Stomach smooth muscle (tissue), 2 donors: Measurements from ENCODE around the gene TMPRSS3.

Source experiments
- H3K27ac ChIP-seq: one replicate; pipeline ENCODE4 v1.7.0; 2013; ENCODE audit warnings: mild to moderate bottlenecking, low read length, inconsistent platforms
- H3K27me3 ChIP-seq, 2 donors: one replicate each; pipeline ENCODE4 v1.7.0; 2013; ENCODE audit warnings: low read length in 2 of 2; ENCODE audit not compliant: insufficient read depth in 2 of 2, control insufficient read depth in 1 of 2
- H3K36me3 ChIP-seq, 2 donors: one replicate each; pipeline ENCODE4 v1.7.0; 2013; ENCODE audit warnings: low read length in 2 of 2; ENCODE audit not compliant: control insufficient read depth in 2 of 2, insufficient read depth in 2 of 2
- H3K4me1 ChIP-seq: one replicate; pipeline ENCODE4 v1.7.0; 2013; ENCODE audit warnings: low read length; ENCODE audit not compliant: control insufficient read depth, insufficient read depth
- H3K4me3 ChIP-seq, 2 donors: one replicate each; pipeline ENCODE4 v1.7.0; 2013; ENCODE audit warnings: low read length in 2 of 2
- H3K9ac ChIP-seq, 2 donors: one replicate each; pipeline ENCODE4 v1.7.0; 2013; ENCODE audit warnings: low read length in 2 of 2, mild to moderate bottlenecking in 1 of 2
- H3K9me3 ChIP-seq, 2 donors: one replicate each; pipeline ENCODE4 v1.7.0; 2013; ENCODE audit warnings: low read length in 2 of 2; ENCODE audit not compliant: control insufficient read depth in 2 of 2
- donor health status: healthy.
- donor health status: Pancreatic carcinoma.

Gene TMPRSS3

GRCh38 chr21:42330380-42331371 lies 65.2 kb downstream of the TMPRSS3 start:
- Histone ChIP-seq H3K4me1 (no peaks in the 10 kb centered on the region), H3K27ac (no peak overlapping the region), H3K27me3 (peaks cover 0 to 5% of the 10 kb centered on the region in 2 donors), H3K36me3 (no peaks in the 10 kb centered on the region), H3K9me3 (peaks cover 9 to 10% of the 10 kb centered on the region in 2 donors), H3K9ac (no peak overlapping the region), H3K4me3 (no peak overlapping the region)

- H3K27ac ChIP-seq: no peak overlapping the region
- H3K9ac ChIP-seq: no peak overlapping the region
- no peaks in the 10 kb centered on the region for H3K4me1 ChIP-seq
- H3K4me3 ChIP-seq: no peak overlapping the region
- peaks cover 3 to 4% of the 10 kb centered on the region in 2 donors for H3K27me3 ChIP-seq
- no peaks in the 10 kb centered on the region for H3K36me3 ChIP-seq
- peaks cover 6 to 9% of the 10 kb centered on the region in 2 donors for H3K9me3 ChIP-seq
These were observed 71.0 kb downstream of the TMPRSS3 start for GRCh38 chr21:42324896-42325295.
